Esophagus muscularis mucosa (tissue), 3 donors: ENCODE data around the gene LUC7L3.

Experiments
- CTCF ChIP-seq, 3 experiments: fragments of 200-600 bp in 2 of 3; fragments of 450-650 bp in 1 of 3; sonication (generic) in 2 of 3; IDR thresholded peaks; one replicate each; pipeline ENCODE4 v1.5.1; 2017 to 2019; ENCODE audit warnings: antibody characterized with exemption in 3 of 3, mild to moderate bottlenecking in 2 of 3, moderate library complexity in 1 of 3
- POLR2AphosphoS5 ChIP-seq, 2 donors: sonication (generic); formaldehyde crosslinking; IDR thresholded peaks; one replicate each; pipeline ENCODE4 v1.6.1; 2017; ENCODE audit warnings: antibody characterized with exemption in 2 of 2

- TF ChIP-seq POLR2AphosphoS5 (IDR thresholded peaks at IDR 0.05) (no peak), CTCF (IDR thresholded peaks at IDR 0.05) (no peak)
Observed at GRCh38 chr17:50710025-50710424, 9.4 kb upstream of the LUC7L3 start.
